ENCODE measurements around the gene RAG2. TPM values are rescaled to one million over a fixed set of nuclear protein-coding genes. Genes with fewer than 3 reads are reported as not detected.

The RAG2 gene
- total RNA-seq: not detected in 2 replicates

DNA sequence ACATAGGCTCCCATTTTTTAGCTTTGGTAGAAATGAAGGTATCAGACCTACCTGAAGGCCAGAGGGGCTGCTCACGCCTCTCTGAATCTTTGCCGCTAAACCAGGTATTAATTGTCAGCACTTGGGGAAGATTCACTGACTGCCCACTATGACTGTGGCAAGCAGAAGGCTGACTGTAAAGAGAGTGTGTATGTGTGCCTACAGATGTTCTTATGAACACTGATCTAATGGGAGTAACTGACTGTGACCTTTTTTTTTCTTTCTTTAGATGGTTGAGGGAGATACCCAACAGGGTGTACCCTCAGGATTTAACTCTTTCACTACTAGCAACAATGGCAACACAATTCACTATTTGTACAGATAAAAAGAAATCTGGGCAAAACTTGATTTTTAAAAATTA lies at the start of gene RAG2:
Gene RAG2, minus strand, starts transcription at position 186 of the 400 bp plus-strand sequence. CDS start 4,068 bp downstream, outside the sequence.

DNA sequence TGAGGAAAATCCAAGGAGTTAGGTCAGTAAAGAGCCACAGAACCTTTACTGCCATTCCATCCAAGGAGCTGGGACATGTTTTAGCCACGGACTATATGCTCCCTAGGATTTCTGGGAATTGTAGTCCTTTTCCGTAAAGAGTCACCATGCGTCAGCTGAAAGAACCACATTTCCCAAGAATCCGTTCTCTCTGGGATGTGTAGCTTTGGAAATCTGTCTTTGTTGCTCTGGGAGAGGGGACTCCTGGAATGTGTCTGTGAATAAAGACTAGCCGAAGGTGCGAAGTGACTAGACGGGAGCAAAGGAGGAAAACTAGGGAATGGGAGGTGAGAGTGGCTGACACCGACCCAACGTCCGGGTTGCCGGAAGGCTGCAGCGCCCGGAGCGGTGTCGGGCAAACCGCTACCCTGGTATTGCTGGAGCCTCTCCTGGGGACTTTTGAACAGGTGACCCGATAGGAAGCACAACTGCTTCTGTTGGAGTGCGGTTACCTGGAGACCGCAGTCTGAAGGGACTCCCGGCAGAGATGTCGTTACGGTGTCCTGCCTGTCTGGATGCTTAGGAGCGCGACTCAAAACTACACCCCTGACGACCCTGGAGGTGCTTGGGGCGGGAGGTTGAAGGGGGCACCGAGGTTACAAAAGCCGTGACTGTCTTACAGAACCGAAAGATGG lies 3.6 kb downstream of the RAG2 start, which contains the start of gene IFTAP:
Gene IFTAP, plus strand, starts transcription at position 187 of the 674 bp plus-strand sequence. CDS start 15,602 bp downstream, outside the sequence.

DNA sequence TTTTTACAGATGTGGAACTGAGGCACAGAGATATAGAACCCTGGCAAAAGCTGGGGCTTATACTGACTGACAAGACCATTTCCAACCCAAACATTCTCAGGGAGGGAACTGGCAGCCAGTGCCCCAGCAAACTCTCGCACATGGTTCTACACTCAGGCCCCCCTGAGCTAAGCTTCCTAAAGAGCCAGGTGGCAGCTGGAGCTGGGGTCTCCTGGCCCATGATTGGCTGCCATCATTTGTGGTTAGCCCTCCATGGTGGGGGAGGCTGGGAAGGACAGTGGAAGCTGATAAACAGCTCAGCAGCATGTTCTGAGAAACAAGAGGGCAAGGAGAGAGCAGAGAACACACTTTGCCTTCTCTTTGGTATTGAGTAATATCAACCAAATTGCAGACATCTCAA lies 30.3 kb downstream of the RAG2 start, which contains the start of gene RAG1:
Gene RAG1, plus strand, starts transcription at position 314 of the 400 bp plus-strand sequence. CDS start 5,298 bp downstream, outside the sequence.

Other genes with a start within 250 kb of the RAG2 start
- gene TRAF6, start 88.0 kb downstream of the RAG2 start, total RNA-seq: 8.6 TPM in 2 replicates
- 0.66 and 0.73 TPM in 2 replicates for gene RAG1, start 30.2 kb downstream of the RAG2 start, total RNA-seq
- gene IFTAP, start 3.7 kb downstream of the RAG2 start, total RNA-seq: 33.7 and 46.5 TPM in 2 replicates